Measurements from ENCODE around the gene METTL1. TPM values are rescaled to one million over a fixed set of nuclear protein-coding genes. Genes with fewer than 3 reads are reported as not detected.

The METTL1 gene
- total RNA-seq, 1 donor from 2014 or later = 37.8 TPM

DNA sequence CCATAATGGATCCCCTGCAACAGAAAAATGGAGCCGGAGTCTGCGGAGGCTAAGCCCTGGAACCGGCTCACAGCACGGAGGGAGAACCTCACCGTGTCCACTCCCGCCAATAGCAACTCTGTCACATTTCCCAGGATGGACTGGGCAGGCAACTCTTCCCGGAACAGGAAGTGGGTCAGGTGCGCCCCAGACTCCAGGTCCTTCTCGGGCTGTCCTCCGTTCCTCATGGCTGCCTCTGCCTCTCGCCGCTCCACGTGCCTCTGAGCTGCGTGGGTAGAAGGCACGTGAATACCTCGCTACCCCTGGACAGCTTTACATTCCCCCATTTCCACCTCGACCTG, 7.3 kb downstream of the METTL1 start:
- no peak for DNase-seq (ENCODE audit: low read depth, low spot score)

DNA sequence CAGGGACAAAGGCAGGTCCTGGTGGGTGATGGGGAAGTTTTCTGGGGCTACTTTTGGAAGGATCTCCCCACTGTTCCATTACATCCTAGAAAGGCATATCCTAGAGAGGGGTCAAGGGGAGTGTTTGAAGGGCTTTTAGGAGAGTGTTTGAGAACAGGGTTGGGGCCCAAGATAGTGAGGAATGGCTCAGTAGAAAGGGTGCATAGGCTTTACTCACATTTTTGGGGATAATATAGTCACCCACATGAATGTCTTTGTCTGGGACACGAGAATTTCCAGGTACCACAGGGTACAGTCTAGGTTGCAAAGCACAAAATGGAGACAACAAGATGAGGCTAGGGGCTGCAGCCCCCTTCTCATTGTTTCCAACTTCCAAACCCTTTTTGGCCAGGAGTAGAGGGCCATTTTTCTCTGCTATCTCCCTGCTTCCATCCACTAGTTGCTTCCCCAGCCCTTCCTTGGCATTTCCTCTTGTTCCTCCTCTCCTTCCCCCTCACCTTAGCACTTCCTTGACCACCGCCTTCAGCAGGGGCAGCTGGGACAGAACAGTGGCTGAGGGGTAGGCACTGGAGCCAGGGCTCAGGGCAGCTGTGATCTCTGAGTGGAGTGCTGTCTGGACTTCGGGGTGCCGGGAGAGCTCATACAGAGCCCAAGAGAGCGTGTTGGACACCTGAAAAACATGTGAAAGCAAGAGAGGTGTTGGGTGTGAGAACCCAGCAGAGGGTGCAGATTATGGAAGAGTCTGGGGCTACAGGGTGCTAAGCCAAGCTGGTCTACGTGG, 7.8 kb downstream of the METTL1 start:
- peaks cover 7% of the 10 kb centered on the region for H3K36me3 Mint-ChIP-seq (ENCODE audit: low read depth)
- DNase-seq (ENCODE audit: low read depth, low spot score) = no peak
- peaks cover 10% of the 10 kb centered on the region for H3K4me1 Mint-ChIP-seq
- H3K27me3 Mint-ChIP-seq (ENCODE audit: low read depth) = peaks cover 95% of the 10 kb centered on the region
- no peak overlapping the region for H3K27ac Mint-ChIP-seq (ENCODE audit: unreplicated experiment)
- TF ChIP-seq, protein P1, sequence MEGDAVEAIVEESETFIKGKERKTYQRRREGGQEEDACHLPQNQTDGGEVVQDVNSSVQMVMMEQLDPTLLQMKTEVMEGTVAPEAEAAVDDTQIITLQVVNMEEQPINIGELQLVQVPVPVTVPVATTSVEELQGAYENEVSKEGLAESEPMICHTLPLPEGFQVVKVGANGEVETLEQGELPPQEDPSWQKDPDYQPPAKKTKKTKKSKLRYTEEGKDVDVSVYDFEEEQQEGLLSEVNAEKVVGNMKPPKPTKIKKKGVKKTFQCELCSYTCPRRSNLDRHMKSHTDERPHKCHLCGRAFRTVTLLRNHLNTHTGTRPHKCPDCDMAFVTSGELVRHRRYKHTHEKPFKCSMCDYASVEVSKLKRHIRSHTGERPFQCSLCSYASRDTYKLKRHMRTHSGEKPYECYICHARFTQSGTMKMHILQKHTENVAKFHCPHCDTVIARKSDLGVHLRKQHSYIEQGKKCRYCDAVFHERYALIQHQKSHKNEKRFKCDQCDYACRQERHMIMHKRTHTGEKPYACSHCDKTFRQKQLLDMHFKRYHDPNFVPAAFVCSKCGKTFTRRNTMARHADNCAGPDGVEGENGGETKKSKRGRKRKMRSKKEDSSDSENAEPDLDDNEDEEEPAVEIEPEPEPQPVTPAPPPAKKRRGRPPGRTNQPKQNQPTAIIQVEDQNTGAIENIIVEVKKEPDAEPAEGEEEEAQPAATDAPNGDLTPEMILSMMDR (conservative IDR thresholded peaks at IDR 0.05) = no peak
- no peaks in the 10 kb centered on the region for H3K9me3 Mint-ChIP-seq
- H3K4me3 Mint-ChIP-seq = peak overlapping the region; percentile 19

More for the DNA sequence above, 7.3 kb downstream of the METTL1 start:
- Mint-ChIP-seq H3K27me3 (ENCODE audit: low read depth) (peaks cover 92% of the 10 kb centered on the region), H3K4me1 (peaks cover 10% of the 10 kb centered on the region), H3K27ac (ENCODE audit: unreplicated experiment) (no peak overlapping the region), H3K9me3 (no peaks in the 10 kb centered on the region), H3K36me3 (ENCODE audit: low read depth) (peaks cover 7% of the 10 kb centered on the region), H3K4me3 (no peak overlapping the region)
- TF ChIP-seq, protein P1 (conservative IDR thresholded peaks at IDR 0.05) = no peak

DNA sequence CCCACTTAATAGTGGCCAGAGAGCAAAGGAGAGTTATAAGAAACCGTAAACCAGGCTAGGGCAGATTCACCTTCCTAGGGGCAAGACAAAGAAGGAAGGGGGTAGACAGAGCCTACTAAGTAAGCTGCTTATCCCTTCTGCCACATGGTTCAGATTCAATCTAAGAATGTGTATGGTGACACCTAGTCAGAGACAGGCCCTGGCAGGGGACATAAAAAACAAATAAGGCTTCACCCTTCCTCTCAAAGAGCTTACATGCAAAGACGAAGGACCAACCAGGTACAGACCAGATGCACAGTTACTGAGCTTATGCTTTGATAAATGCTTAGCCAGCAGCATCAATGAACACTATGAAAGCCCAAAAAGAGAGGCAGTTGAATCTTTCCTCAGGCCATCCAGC, 9.4 kb downstream of the METTL1 start:
- peaks cover 87% of the 10 kb centered on the region for H3K27me3 Mint-ChIP-seq (ENCODE audit: low read depth)
- no peak overlapping the region for H3K4me3 Mint-ChIP-seq
- peaks cover 2% of the 10 kb centered on the region for H3K36me3 Mint-ChIP-seq (ENCODE audit: low read depth)
- H3K9me3 Mint-ChIP-seq = no peaks in the 10 kb centered on the region
- DNase-seq (ENCODE audit: low read depth, low spot score) = no peak
- TF ChIP-seq, protein P1 (conservative IDR thresholded peaks at IDR 0.05) = no peak
- no peak overlapping the region for H3K27ac Mint-ChIP-seq (ENCODE audit: unreplicated experiment)
- peaks cover 10% of the 10 kb centered on the region for H3K4me1 Mint-ChIP-seq

DNA sequence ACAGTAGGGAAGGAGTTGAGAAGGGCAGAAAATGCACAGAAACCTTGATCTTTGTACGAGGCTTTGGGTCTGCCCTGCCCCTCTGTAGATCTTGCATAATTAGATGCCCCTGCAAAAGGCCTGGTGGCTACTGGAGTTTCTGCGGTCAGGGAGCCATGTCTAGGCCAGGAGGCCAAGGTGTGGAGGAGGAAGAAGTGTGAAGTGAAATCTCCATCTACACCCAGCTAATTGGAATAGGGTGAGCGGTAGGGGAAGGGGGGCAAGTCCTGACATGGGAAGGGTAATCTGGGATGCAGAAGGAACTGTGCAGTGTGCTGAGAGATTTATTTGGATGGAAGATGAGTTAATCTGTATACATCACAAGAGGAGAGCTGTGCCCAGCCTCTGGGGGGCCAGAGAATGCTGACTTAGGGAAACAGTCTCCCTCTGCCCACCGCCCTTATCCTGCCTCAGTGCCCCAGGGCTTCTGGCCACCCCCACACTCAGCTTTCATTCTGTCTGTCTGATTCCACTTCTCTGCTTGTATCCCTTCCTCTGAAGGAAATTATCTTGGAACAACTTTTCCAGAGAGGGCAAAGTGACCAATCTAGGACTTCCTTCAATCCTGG, 10.4 kb downstream of the METTL1 start:
- Mint-ChIP-seq H3K27me3 (ENCODE audit: low read depth) (peaks cover 84% of the 10 kb centered on the region), H3K27ac (ENCODE audit: unreplicated experiment) (no peak overlapping the region), H3K4me1 (peaks cover 9% of the 10 kb centered on the region), H3K9me3 (no peaks in the 10 kb centered on the region), H3K4me3 (peak overlapping the region; percentile 36), H3K36me3 (ENCODE audit: low read depth) (peaks cover 2% of the 10 kb centered on the region)
- TF ChIP-seq, protein P1 (conservative IDR thresholded peaks at IDR 0.05) = no peak
- no peak for DNase-seq (ENCODE audit: low read depth, low spot score)

DNA sequence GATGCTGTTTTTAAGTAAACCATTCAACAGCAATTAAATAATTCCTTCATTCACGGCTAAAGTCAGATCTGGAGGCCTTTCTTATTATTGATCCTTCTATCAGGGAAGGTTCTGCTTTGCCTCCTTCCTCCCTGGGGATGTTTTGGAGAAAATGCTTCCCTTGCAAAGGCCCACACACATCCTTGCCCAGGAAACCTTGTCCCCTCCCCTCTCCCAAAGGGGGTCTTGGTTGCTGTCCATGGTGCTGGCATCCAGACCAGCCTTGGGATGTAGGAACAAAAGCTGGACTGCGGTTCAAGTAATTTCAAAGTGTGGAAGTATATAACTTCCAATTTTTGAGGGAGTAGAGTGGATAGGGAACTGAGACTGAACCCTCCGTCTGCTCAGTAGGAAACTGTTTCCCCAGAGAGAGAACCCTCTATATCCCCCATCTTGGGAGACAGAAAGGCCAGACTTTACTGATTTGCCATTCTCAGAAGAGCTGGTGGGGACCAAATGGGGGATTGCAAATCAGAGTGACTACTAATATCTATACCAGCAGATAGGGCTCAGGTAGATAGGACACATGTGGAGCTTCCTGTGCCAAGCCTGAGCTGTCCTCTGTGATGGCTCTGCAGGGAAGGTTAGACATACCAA, 11.4 kb downstream of the METTL1 start:
- peak overlapping the region; percentile 82 for H3K4me3 Mint-ChIP-seq
- H3K27me3 Mint-ChIP-seq (ENCODE audit: low read depth) = peaks cover 80% of the 10 kb centered on the region
- TF ChIP-seq, protein P1 (conservative IDR thresholded peaks at IDR 0.05) = no peak
- H3K36me3 Mint-ChIP-seq (ENCODE audit: low read depth) = peaks cover 2% of the 10 kb centered on the region
- H3K9me3 Mint-ChIP-seq = no peaks in the 10 kb centered on the region
- H3K27ac Mint-ChIP-seq (ENCODE audit: unreplicated experiment) = no peak overlapping the region
- DNase-seq (ENCODE audit: low read depth, low spot score) = no peak
- H3K4me1 Mint-ChIP-seq = peaks cover 11% of the 10 kb centered on the region
